ENCODE measurements around the gene VSIG10L2. TPM values are rescaled to one million over a fixed set of nuclear protein-coding genes. Genes with fewer than 3 reads are reported as not detected.
"Not testable (repeated sequence)": the region's sequence is repeated elsewhere in the genome, so short reads cannot be mapped to it uniquely, and the experiment has no call there.

Gene VSIG10L2
- total RNA-seq, 6 experiments from 2014 or later = 0.06 TPM; not detected in 5

DNA sequence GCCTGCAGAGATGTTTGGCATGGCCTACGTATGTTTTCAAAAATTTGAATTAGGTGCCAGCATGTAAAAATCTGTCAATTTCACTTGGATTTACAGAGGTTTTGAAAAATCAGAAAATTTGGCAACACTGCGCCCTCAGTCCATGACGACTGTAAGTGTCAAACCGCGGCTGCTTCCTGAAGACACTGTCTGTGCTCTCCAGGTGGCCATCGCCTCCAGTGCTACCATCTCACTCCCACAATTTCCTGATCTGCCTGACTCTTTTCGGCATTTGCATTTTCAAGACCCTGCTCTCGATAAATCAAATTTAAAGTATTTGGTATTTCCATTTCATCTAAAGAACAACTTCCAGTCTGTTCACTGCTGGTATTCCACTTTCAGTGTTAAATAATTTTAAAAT lies 34.6 kb downstream of the VSIG10L2 start:
- Histone ChIP-seq H3K9me3 (no peaks in the 10 kb centered on the region), H3K27ac (no peak overlapping the region), H3K4me3 (no peak overlapping the region), H3K36me3 (no peaks in the 10 kb centered on the region), H3K27me3 (no peaks in the 10 kb centered on the region), H3K4me1 (peaks cover 0 to 7% (median 3%) of the 10 kb centered on the region in 4 donors)
- intact Hi-C loops (cut with DNase I) = no loop called here
- no peak for TF ChIP-seq POLR2A (IDR thresholded peaks at IDR 0.05)
- TF ChIP-seq, protein P1, sequence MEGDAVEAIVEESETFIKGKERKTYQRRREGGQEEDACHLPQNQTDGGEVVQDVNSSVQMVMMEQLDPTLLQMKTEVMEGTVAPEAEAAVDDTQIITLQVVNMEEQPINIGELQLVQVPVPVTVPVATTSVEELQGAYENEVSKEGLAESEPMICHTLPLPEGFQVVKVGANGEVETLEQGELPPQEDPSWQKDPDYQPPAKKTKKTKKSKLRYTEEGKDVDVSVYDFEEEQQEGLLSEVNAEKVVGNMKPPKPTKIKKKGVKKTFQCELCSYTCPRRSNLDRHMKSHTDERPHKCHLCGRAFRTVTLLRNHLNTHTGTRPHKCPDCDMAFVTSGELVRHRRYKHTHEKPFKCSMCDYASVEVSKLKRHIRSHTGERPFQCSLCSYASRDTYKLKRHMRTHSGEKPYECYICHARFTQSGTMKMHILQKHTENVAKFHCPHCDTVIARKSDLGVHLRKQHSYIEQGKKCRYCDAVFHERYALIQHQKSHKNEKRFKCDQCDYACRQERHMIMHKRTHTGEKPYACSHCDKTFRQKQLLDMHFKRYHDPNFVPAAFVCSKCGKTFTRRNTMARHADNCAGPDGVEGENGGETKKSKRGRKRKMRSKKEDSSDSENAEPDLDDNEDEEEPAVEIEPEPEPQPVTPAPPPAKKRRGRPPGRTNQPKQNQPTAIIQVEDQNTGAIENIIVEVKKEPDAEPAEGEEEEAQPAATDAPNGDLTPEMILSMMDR (IDR thresholded peaks at IDR 0.05) = no peak
- WGBS (ENCODE audit: insufficient coverage, low coverage, low lambda C conversion rate, missing lambda C conversion rate) = 89% methylated on average over 8 of the region's 8 CpGs
- no peak for ATAC-seq
- no peak for DNase-seq

- Histone ChIP-seq H3K27me3 (no peaks in the 10 kb centered on the region), H3K9me3 (no peaks in the 10 kb centered on the region), H3K36me3 (no peaks in the 10 kb centered on the region), H3K4me1 (peaks cover 0 to 15% (median 3%) of the 10 kb centered on the region in 4 donors), H3K4me3 (no peak overlapping the region), H3K27ac (no peak overlapping the region)
- intact Hi-C loops (cut with DNase I) = no loop called here
- no peak for TF ChIP-seq POLR2A (IDR thresholded peaks at IDR 0.05)
- TF ChIP-seq, protein P1 (IDR thresholded peaks at IDR 0.05) = no peak
- WGBS (ENCODE audit: insufficient coverage, low coverage, low lambda C conversion rate, missing lambda C conversion rate) = 90% methylated on average over 3 of the region's 3 CpGs
- no peak for ATAC-seq
- DNase-seq = no peak
These were observed 36.5 kb downstream of the VSIG10L2 start for GRCh38 chr11:125982348-125982730.

DNA sequence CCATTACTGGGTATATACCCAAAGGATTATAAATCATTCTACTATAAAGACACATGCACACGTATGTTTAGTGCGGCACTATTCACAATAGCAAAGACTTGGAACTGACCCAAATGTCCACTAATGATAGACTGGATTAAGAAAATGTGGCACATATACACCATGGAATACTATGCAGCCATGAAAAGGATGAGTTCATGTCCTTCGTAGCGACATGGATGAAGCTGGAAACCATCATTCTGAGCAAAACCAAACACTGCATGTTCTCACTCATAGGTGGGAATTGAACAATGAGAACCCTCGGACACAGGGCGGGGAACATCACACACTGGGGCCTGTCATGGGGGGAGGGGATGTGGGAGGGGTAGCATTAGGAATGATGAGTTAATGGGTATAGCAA lies 40.1 kb downstream of the VSIG10L2 start:
- intact Hi-C loops (cut with DNase I); H3K9me3 ChIP-seq; H3K27me3 ChIP-seq; H3K27ac ChIP-seq; H3K36me3 ChIP-seq; DNase-seq; ATAC-seq; H3K4me3 ChIP-seq: not testable (repeated sequence)
- 100% methylated on average over 6 of the region's 6 CpGs for WGBS (ENCODE audit: insufficient coverage, low coverage, low lambda C conversion rate, missing lambda C conversion rate)
- peaks cover 0 to 24% (median 4%) of the 10 kb centered on the region in 4 donors for H3K4me1 ChIP-seq

- no peak for DNase-seq
- Histone ChIP-seq H3K9me3 (no peaks in the 10 kb centered on the region), H3K36me3 (no peaks in the 10 kb centered on the region), H3K4me3 (no peak overlapping the region), H3K4me1 (peaks cover 0 to 24% (median 4%) of the 10 kb centered on the region in 4 donors), H3K27ac (peak overlapping the region in 1 of 3 donors; percentile 26), H3K27me3 (no peaks in the 10 kb centered on the region)
- intact Hi-C loops (cut with DNase I) = no loop called here
- peak in 3 of 4 donors; percentile 15 to 43 (median 33) for ATAC-seq
- TF ChIP-seq, protein P1 (IDR thresholded peaks at IDR 0.05) = no peak
- TF ChIP-seq POLR2A (IDR thresholded peaks at IDR 0.05) = no peak
- WGBS (ENCODE audit: insufficient coverage, low coverage, low lambda C conversion rate, missing lambda C conversion rate) = 18% methylated on average over 5 of the region's 5 CpGs
These were observed 41.3 kb downstream of the VSIG10L2 start for GRCh38 chr11:125987066-125987641.

- ATAC-seq (peak; percentile 86 to 92 (median 89)), DNase-seq (peak in 1 of 3 donors; percentile 65)
- no peaks in the 10 kb centered on the region for H3K9me3 ChIP-seq
- 22% methylated on average over 3 of the region's 3 CpGs for WGBS (ENCODE audit: insufficient coverage, low coverage, low lambda C conversion rate, missing lambda C conversion rate)
- intact Hi-C loops (cut with DNase I) = no loop called here
- H3K27ac ChIP-seq = no peak overlapping the region
- no peaks in the 10 kb centered on the region for H3K36me3 ChIP-seq
- H3K4me3 ChIP-seq = no peak overlapping the region
- peaks cover 0 to 24% (median 4%) of the 10 kb centered on the region in 4 donors for H3K4me1 ChIP-seq
- TF ChIP-seq POLR2A (IDR thresholded peaks at IDR 0.05) = no peak
- TF ChIP-seq, protein P1 (IDR thresholded peaks at IDR 0.05) = no peak
- no peaks in the 10 kb centered on the region for H3K27me3 ChIP-seq
These were observed 44.4 kb downstream of the VSIG10L2 start for GRCh38 chr11:125990244-125990643.

Data from right lobe of liver (tissue), 6 donors.